ENCODE measurements around the gene HES7.
"Not testable (repeated sequence)": the region's sequence is repeated elsewhere in the genome, so short reads cannot be mapped to it uniquely, and the experiment has no call there.

Gene HES7

DNA sequence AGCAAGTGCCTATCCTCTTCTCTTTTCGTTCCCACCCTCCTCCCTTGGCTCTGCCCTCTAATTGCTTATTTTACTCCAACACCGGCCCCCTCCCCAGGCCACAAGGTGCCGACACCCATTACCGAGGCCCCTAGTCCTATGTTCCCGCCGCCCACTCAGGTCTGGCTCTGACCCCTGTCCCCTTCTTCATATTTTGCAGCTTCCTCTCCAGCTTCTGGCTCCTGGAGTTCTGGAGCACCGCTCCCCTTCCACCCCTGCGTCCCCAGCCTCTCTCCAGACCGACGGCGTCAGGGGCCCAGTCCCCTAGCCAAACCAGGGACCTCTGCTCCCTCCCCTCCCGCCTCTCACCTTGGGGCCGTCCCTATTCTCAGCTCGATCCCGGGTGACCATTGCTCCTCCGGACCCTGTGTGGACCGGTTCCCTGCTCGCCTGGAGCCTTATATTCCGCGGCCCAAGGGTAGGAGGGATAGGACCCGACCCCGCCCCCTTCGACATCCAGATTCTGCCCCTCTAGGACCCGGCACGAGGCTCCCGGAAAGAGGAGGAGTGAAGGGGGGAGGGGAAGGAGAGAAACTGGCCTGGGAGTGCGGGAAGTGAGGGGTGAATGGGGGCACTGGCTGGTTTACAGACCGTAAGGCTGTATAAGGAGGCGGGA lies at the start of gene HES7:
HES7 (minus strand) TSS at position 412 of the 655 bp plus-strand sequence; CDS start at position 390, 22 bp downstream.
- DNase-seq (ENCODE audit: low spot score): no peak

DNA sequence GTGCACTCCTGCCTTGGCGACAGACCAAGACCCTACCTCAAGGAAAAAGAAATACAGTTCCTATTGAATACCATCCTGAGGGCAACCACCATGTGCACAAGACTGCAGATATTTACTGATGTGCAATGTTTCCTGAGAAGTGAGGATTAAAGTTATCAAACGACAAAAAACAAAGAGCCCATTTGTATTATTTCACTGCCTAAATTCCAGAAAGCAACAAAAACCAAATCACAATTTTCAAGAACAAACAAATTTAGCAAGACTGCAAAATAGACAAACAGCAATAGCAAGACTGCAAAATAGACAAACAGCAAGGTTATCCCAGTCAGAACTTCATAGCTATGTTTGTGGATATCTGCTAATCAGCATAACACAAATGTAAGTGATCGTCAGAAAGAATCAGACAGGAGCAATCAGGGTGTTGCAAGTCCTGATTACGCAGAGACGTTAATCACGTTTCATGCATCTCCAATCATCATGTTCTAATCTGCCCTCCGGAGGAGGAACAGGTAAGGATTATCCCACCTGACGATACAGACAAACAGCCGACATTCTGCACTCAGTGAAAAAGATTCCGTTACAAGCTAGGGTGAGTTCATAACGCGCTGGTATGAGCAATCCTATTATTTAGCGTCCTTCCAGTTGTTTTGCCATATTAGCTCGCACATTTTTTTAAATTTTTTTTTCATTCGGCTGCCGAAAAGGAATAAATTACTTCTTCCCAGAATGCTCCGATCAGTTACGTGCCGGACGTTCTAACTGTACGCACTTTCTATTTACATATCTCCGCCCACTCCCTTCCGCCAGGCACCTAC lies 49.4 kb upstream of the HES7 start:
- peak; percentile 65 for FAIRE-seq

More for the DNA sequence above, at the start of gene HES7:
- FAIRE-seq: no peak

DNA sequence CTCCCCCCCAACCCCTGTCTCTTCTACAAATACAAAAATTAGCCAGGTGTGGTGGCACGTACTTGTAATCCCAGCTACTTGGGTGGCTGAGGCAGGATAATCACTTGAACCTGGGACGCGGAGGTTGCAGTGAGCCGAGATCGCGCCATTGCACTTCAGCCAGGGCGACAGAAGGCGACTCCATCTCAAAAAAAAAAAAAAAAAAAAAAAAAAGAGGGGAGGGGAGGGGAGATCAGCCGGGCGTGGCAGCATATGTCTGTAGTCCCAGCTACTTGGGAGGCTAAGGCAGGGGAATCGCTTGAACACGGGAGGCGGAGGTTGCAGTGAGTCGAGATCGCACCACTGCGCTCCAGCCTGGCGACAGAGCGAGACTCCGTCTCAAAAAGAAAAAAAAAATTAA lies 46.3 kb upstream of the HES7 start:
- DNase-seq (ENCODE audit: low spot score); FAIRE-seq: not testable (repeated sequence)

More for the DNA sequence above, 49.4 kb upstream of the HES7 start:
- peak; percentile 98 for DNase-seq (ENCODE audit: low spot score)

DNA sequence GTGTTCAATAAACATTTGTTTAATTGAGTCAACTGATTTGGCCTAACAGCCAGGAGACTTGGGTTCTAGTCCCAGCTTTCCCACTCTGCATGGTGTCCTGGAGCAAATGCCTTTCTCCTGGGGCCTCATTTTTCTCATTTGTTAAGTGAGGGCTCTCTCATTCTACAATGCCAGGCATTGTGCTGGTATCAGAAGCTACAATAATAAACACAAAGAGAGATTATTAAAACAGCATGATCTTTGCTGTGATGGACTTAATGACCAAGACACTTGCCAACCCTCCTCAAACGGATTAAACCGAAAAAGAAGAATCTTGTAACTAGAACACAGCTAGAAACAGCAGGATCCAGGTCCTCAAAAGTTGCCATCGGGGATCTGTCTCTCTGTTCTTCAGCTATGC lies 43.6 kb upstream of the HES7 start:
- no peak for DNase-seq (ENCODE audit: low spot score)
- no peak for FAIRE-seq

DNA sequence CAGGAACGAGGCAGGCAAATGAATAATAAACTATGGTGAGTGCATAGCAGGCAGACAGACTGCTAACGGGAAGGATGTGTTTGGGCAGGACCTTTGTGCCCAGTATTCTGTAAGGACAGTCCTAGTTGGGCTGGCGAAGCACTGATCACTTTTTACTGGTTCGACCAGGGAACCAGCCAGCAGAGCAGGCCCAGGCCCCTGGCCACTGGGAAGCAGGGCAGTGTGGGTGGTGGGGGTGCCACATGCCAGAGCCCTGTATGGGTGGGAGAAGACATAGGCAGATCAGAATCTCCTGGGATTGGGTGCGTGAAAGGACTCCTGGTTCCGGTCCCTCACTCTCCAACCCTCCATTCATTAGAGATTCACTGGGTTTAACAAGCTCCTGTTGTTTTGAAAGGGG lies 42.8 kb upstream of the HES7 start:
- DNase-seq (ENCODE audit: low spot score) (no peak), FAIRE-seq (no peak)

DNA sequence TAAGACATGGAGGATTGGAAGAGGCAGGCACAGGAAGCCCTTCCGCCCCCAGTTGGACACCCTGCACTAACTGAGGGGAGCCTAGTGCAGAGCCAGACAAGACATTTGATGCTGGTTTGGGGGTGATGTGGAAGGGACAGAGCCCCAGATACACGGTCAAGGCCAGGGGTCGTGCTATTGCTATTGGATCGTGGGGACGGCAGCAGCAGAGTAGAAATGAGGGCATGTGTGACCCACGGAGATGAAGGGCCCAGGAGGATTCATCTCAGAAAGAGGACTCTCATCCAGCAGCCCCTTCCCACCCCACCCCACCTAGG lies 40.9 kb upstream of the HES7 start:
- DNase-seq (ENCODE audit: low spot score): no peak
- FAIRE-seq: no peak

DNA sequence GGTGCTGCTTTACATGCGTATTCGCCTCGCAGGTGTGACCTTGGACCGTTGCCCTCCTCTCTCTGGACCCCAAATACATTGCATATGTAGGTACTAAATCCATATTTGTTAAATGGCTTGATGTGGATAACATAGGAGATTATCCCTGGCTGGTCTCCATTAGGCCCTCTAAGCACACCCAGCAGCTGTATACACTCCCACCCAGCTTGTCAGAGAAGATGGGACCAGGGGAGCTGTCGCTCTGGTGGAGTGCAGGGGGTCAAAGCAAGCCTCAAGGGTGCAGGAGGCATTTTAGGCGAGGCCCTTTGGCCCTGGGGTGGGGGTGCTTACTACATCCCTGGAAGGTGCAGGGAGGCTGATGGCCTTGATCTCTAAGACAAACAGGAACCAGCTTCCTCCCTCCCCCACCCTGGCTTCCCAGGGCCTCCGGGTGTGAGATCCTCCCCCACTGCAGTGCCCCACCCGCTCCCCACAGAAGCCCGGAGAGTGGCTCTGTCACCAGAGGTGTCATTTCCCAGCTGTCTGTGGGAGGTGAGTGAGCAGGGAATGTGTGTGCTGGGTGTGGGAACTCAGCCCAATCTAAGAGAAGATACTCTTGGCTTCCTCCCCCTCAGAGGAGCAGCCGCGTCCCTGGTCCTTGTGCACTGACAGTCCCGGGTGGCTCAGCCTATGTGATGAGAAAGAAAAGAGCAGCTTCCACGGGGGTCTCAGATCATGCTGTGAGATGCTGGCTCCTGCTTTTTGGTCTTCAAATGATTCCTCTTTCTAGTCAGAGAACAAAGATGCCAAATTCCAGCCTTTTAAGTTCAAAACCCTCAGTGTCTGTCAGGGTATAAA lies 40.3 kb upstream of the HES7 start:
- DNase-seq (ENCODE audit: low spot score) (peak; percentile 75), FAIRE-seq (peak; percentile 74)

DNA sequence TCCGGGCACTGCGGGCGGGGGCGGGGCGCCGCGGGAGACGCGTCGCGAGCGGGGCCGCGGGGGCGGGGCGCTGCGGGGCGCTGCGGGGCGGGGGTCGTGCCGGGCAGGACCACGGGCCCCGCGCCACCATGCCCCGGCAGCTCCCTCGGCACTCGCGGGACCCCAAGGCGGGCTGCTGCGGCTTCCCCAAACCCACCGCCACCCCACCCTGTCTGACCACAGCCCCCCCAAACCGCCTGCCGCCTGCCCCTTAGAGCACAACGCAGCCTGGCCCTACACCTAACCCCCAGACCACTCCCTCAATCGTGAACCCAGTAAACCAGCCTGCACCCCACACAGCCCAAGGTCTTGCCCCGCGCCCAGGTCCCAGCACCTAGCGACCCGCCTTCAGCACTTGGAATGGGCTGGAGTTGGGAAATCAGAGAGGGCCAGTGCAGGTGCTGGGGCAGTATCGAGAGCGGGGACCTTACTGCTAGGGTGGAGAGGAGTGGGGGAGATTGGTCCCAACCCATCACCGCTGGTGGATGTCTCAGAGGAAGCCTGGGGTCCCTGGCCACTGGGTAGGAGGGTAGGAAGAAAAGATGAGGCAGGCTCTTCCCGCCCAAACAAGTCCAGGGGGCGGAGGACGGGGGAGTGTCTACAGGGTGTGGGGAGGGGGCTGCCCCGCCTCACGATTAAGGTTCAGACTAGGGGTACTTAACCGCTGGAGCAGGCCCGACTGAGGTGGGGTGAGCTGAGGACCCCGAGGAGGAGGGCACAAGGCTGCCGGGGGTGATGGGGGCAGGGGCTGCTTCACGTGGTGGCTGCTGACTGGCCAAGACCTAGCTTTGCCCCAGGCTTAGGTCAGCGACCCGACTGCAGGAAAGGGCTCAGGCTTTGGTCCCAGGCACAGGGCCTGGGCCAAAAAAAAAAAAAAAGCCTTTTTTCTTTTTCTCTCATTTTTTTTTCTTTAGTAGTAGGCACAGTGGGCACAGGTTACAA lies 39.4 kb upstream of the HES7 start:
- no peak for DNase-seq (ENCODE audit: low spot score)
- FAIRE-seq: no peak

DNA sequence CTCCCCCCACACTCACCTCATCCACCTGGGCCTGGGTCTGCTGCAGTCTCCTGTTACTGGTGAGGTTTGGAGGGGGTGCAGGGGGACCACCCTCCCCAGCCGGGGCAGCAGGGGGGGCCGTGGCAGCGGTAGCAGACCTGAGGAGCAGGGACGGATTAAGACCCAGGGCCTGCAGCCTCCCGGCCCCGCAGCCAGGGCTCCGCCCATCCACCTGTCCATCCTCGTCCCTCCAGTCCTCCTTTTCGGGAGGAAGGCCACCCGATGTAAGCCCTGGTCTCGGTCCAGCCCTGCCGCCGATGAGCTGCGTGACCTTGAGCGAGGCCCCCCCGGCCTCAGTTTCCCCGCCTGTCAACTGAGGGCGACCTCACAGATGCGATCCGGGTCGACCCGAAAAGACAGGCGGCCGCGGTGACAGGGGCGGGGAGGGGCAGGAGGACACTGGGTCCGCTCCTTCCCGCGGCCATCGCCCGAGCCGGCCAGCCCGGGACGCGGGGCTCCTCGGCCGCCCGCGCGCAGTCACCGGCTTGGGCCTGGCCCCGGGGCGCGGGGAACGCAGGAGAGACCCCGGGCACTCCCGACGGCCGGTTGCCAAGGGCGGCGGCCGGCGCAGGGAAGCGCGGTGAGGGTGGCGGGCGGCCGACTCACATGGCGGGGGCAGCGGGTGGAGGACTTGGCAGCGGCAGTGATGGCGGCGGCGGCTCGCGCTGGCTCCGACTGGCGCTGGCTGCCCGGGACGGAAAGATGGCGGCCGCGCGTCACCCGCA lies 38.5 kb upstream of the HES7 start, which contains the start of gene VAMP2:
VAMP2 (minus strand) TSS at position 716 of the 764 bp plus-strand sequence; CDS start at position 647, 69 bp downstream.
- no peak for FAIRE-seq

DNA sequence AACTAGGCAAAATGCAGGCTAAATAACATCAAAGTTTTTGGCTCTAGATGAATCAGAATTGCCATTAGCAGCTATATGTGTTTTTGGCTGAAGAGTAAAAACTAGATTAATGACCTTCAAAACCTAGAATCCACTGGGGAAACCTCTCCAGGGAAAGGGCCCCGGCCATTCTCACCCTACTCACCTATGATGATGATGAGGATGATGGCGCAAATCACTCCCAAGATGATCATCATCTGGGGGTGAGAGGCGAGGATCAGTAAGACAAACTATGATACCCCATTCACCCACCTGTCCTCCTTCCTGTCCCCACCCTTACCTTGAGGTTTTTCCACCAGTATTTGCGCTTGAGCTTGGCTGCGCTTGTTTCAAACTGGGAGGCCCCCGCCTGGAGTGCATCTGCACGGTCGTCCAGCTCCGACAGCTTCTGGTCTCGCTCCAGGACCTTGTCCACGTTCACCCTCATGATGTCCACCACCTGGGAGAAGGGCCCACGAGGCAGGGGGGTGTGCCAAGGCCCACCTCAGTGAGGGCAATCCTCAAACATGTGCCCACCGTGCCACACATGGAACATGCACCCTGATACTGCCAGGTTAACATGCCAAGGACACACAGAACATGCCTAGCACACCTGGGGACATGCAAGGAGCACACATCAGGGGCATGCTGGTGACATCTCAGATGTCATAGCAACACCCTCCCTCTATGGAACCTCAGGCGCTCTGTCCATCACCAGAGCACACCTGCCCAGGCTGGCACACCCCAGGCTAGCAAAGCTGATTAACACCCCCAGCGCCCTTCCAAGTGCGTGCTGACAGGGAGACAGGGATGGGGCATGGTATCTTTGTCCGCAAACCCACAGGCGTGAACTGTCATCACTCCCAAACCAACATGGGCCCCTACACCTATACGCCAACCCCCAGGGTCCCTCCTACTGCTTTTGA lies 37.7 kb upstream of the HES7 start:
- no peak for FAIRE-seq
- no peak for DNase-seq (ENCODE audit: low spot score)

More for the DNA sequence above, 38.5 kb upstream of the HES7 start, which contains the start of gene VAMP2:
- DNase-seq (ENCODE audit: low spot score): no peak

DNA sequence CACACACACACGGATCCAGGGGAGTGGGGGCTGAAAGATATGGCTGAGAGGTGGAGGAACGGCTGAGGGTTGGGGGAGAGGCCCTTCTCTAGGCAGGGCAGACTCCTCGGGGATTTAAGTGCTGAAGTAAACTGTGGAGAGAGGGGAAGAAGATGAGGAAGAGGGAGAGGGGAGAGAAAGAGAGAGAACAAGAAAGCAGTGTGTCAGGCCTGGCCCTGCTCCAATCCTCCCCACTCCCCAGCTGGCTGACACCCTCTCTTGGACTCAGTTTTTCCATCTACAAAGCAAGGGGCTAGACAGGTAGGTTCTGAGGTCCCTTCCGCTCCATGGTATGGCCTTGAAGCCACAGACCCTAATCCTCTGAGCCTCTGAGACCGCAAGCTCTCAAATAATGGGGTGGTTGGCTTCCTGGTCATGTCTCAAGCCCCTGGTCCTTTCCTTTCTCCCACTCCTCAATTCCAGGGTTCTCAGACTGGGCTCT lies 36.9 kb upstream of the HES7 start:
- DNase-seq (ENCODE audit: low spot score) (no peak), FAIRE-seq (no peak)

DNA sequence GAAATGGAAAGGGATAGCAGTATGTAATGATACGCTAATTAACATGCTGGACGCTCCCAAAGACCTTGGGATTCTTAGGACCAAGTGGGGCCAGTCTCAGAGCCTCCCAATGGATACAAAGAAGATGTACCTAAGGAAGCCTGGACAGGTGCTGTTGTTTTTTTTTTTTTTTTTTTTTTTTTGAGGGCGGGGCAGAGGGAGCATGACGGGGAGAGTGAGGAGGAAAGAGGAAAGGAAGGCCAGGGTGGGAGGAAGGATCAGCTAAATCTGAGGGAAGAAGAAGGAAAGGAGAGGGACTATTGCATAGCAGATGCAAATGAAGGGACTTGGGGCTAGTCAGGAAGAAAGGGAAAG lies 36.3 kb upstream of the HES7 start:
- no peak for DNase-seq (ENCODE audit: low spot score)
- FAIRE-seq: no peak

DNA sequence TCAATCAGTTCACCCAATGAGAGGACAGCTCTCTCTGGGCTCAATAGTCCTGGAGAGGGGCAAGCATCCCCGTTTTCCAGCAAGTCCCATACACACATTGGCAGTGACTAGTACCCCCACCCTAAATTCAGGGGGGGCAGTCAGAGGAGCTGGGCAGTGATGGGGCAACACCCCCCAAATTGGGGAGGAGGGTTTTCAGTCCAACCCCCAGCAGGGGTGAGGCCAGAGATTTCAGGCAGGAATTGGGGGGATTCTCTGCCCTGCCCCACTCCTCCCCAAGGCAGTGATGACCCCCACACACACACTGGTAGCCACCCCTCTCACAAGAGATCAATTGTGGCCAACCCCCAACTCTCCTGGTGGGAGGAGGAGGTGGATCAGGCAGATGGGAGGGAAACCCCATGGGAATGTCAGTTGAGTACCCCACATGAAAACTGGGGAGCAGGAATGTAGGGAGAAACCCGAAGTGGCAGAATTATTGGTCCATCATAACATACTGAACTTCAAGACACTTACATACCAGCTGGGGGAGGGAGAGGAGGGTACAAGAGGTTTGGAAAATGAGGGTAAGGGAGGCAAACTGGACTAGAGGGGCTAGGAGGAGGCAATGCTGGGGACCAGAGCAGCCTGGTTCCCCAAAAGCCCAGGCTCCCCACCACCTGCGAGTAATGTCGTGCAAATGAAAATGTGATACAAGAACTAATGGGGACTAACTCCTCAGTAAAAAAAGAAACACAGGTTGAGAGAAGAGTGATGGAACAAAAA lies 35.7 kb upstream of the HES7 start:
- DNase-seq (ENCODE audit: low spot score) (no peak), FAIRE-seq (no peak)

DNA sequence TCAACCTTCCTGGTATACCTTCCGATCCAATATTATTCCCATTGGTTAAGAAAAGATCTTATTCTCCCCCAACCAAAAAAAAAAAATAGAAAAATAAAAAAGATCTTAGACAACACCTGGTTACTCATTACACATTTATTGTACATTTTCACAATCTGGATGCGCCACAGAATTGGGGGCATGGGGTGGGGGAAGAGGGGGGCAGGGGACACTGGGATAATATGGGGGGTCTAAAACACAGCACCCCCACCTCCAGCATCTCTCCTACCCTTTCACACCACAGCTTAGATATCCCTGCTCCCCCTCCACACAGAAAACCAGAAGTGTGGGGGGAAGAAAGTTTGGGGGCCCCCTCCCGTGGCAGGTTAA lies 35.1 kb upstream of the HES7 start:
- DNase-seq (ENCODE audit: low spot score) (no peak), FAIRE-seq (no peak)

DNA sequence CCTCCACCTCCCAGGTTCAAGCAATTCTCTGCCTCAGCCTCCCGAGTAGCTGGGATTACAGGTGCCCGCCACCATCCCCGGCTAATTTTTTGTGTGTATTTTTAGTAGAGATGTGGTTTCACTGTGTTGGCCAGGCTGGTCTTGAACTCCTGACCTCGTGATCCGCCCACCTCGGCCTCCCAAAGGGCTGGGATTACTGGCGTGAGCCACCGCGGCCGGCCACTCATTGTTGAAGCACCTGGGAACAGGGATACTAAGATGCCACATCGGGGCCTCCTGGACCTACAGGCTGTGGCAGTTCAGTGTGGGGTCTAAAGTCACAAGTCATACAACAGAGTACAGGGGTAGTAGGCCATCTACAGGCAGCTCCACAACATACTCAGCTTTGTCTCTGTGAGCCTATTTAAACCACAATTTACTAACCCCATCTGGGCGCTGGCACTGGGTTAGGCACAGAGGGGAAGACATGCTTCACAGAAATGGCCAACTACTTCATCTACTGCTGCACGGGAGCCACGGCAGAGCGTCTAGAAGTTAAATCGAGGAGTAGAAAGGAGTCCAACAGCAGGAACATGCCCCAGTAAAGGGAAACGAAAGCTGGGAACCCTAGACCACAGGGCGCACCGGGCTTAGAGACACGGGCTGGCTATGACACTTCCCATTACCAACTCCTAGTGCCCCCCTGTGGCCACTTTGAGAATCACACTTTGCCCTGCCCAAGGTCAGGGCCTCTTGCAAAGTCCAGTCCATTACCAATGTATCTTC lies 34.5 kb upstream of the HES7 start:
- FAIRE-seq (peak; percentile 12), DNase-seq (ENCODE audit: low spot score) (peak; percentile 70)

DNA sequence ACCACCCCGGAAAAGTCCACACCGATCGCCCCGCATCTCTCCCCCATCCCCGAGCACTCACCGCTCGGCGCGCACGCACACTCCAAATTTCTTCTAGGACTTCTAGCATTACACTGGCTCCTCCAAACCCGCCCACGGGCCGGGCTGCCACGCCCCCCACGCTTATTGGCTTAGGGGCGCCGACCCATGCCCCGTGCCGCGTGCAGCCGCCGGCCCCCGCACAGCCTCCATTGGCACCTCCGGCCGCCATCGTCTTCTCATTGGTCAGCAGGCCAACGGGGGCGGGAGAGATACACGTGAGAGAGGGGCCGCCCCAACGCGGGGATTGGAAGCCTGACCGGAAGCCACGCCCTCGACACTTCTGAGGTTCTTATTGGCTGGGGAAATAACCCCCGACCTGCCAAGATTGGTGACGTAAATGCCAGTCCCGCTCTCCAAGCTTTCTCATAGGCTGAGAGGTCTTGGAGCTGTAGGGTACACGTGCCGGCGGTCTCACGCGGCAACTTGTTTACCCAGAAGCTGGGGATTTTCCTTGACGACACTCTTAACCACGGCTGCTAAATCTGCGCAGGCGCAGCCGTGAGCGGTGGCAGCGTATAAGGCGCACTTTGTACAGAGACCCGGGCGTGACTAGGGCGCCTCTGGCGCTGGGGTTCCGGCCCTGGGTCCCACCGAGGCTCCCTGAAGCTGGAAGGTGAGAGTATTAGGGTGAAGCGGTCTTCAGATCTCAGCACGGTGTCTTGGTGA lies 32.5 kb upstream of the HES7 start:
- DNase-seq (ENCODE audit: low spot score): peak; percentile 100

DNA sequence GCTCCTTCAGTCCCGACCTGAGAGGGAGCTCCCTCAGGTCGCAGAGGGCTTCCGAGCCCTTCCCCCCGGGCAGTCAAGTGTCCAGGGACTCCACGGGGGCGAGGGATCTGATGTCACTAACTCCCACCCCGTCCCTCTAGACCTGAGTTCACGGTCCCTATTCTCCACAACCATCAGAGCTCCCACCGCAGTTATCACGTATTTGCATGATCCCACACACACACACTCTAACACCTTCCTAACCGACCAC lies 32.0 kb upstream of the HES7 start:
- DNase-seq (ENCODE audit: low spot score) (no peak), FAIRE-seq (no peak)

More for the DNA sequence above, 32.5 kb upstream of the HES7 start:
- FAIRE-seq: peak; percentile 94

Measured in RCC 7860 (cell line).